Stimulated activated CD4-positive, alpha-beta T cell treated with anti-CD3 and anti-CD28 coated beads, Interleukin-15, amount 100 ng/mL, for 48 hours (primary cell): ENCODE measurements around the gene APP.

ENCODE experiments used
- DNase-seq, 2 donors: peaks; one replicate each; pipeline ENCODE4 v3.0.0-alpha.2; 2020; ENCODE audit warnings: low read depth in 2 of 2

Gene APP

GRCh38 chr21:25870084-25870483, 300.5 kb downstream of the APP start:
- no peak for DNase-seq

GRCh38 chr21:25867061-25867460, 303.5 kb downstream of the APP start:
- DNase-seq: no peak

- no peak for DNase-seq
Observed at GRCh38 chr21:25863747-25864146, 306.8 kb downstream of the APP start.

- DNase-seq: no peak
Observed at GRCh38 chr21:25863031-25863430, 307.5 kb downstream of the APP start.

- DNase-seq: no peak
Observed at GRCh38 chr21:25862596-25862995, 308.0 kb downstream of the APP start.

- DNase-seq: no peak
Observed at GRCh38 chr21:25862112-25862511, 308.5 kb downstream of the APP start.

GRCh38 chr21:25859235-25859929, 311.2 kb downstream of the APP start:
- no peak for DNase-seq

GRCh38 chr21:25858325-25858724, 312.2 kb downstream of the APP start:
- DNase-seq: no peak

GRCh38 chr21:25857308-25858074, 313.1 kb downstream of the APP start:
- DNase-seq: no peak

- DNase-seq: no peak
Observed at GRCh38 chr21:25855576-25855975, 315.0 kb downstream of the APP start.

- DNase-seq: no peak
Observed at GRCh38 chr21:25850126-25850842, 320.3 kb downstream of the APP start.

- DNase-seq: no peak
Observed at GRCh38 chr21:25848309-25848708, 322.3 kb downstream of the APP start.

- no peak for DNase-seq
Observed at GRCh38 chr21:25845729-25846256, 324.8 kb downstream of the APP start.

GRCh38 chr21:25842925-25843324, 327.6 kb downstream of the APP start:
- DNase-seq: no peak

GRCh38 chr21:25838809-25839208, 331.8 kb downstream of the APP start:
- no peak for DNase-seq

GRCh38 chr21:25837533-25838265, 332.9 kb downstream of the APP start:
- no peak for DNase-seq

- DNase-seq: no peak
Observed at GRCh38 chr21:25836396-25836795, 334.2 kb downstream of the APP start.

- DNase-seq: no peak
Observed at GRCh38 chr21:25834381-25834780, 336.2 kb downstream of the APP start.

- DNase-seq: no peak
Observed at GRCh38 chr21:25831300-25831960, 339.1 kb downstream of the APP start.
